DOHH2 (cell line): ENCODE measurements around the gene PCNX4.

ENCODE experiments used
- CTCF ChIP-seq: fragments of 200-600 bp; sonication (generic); IDR thresholded peaks from one replicate; pipeline ENCODE4 v1.5.1; 2014; ENCODE audit warnings: antibody characterized with exemption, mild to moderate bottlenecking, low read depth, low read length; ENCODE audit not compliant: poor library complexity, severe bottlenecking
- EZH2phosphoT487 ChIP-seq: fragments of 200-600 bp; sonication (generic); IDR thresholded peaks from 2 replicates; pipeline ENCODE4 v1.6.1; 2017; ENCODE audit warnings: borderline replicate concordance, mild to moderate bottlenecking, antibody characterized with exemption, low read length, moderate library complexity, mixed read lengths

- no peak for TF ChIP-seq EZH2phosphoT487
- no peak for TF ChIP-seq CTCF
Observed at GRCh38 chr14:60102389-60102788, 10.7 kb downstream of the PCNX4 start.
